PFSK-1 (cell line): ENCODE measurements around the gene ATG7.

Experiments
- FOXP2 ChIP-seq: optimal IDR thresholded peaks from 2 replicates; pipeline ENCODE3; 2011; ENCODE audit warnings: borderline replicate concordance, control low read depth, inconsistent platforms; ENCODE audit not compliant: insufficient read depth; ENCODE audit errors: extremely low read length, extremely low read depth
- POLR2AphosphoS5 ChIP-seq: IDR thresholded peaks from 2 replicates; pipeline ENCODE4 v1.6.1; 2012; ENCODE audit warnings: low read depth, mild to moderate bottlenecking, control low read depth, low read length, moderate library complexity
- TAF1 ChIP-seq: IDR thresholded peaks from 2 replicates; pipeline ENCODE4 v1.6.1; 2012; ENCODE audit warnings: low read length, control low read depth, borderline replicate concordance; ENCODE audit not compliant: insufficient read depth
- TF ChIP-seq, protein P1 (sequence below), 2 experiments: IDR thresholded peaks; 2 replicates each; pipeline versions ENCODE4 v1.6.1 to v1.8.0; 2011 to 2012; ENCODE audit warnings: low read depth in 2 of 2, low read length in 2 of 2, control low read depth in 1 of 2, inconsistent platforms in 1 of 2, mild to moderate bottlenecking in 1 of 2, moderate library complexity in 1 of 2; ENCODE audit not compliant: insufficient read depth in 1 of 2

DNA sequence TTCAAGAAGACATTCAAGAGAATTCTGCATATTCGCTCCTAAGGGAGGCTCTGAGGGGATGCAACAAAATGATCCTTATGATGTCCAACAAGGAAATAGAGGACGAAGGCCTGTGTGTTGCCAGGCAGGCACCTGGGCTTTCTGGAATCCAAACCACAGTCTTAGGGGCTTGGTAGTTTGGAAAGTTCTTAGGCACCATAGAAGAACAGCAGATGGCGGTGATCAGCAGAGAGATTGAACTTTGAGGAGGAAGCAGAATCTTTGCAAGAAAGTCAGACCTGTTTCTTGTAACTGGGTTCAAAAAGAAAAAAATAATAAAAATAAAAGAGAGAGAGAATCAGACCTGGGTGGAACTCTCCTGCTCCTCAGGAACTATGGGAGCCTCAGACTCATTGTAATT lies 11.7 kb upstream of the ATG7 start:
- TF ChIP-seq, protein P1, sequence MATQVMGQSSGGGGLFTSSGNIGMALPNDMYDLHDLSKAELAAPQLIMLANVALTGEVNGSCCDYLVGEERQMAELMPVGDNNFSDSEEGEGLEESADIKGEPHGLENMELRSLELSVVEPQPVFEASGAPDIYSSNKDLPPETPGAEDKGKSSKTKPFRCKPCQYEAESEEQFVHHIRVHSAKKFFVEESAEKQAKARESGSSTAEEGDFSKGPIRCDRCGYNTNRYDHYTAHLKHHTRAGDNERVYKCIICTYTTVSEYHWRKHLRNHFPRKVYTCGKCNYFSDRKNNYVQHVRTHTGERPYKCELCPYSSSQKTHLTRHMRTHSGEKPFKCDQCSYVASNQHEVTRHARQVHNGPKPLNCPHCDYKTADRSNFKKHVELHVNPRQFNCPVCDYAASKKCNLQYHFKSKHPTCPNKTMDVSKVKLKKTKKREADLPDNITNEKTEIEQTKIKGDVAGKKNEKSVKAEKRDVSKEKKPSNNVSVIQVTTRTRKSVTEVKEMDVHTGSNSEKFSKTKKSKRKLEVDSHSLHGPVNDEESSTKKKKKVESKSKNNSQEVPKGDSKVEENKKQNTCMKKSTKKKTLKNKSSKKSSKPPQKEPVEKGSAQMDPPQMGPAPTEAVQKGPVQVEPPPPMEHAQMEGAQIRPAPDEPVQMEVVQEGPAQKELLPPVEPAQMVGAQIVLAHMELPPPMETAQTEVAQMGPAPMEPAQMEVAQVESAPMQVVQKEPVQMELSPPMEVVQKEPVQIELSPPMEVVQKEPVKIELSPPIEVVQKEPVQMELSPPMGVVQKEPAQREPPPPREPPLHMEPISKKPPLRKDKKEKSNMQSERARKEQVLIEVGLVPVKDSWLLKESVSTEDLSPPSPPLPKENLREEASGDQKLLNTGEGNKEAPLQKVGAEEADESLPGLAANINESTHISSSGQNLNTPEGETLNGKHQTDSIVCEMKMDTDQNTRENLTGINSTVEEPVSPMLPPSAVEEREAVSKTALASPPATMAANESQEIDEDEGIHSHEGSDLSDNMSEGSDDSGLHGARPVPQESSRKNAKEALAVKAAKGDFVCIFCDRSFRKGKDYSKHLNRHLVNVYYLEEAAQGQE (IDR thresholded peaks at IDR 0.05; ENCODE audit: insufficient read depth in 1 of 2, low read depth in 2 of 2, low read length in 2 of 2) = no peak
- TF ChIP-seq TAF1 (no peak), FOXP2 (no peak), POLR2AphosphoS5 (no peak)
